NCI-H146 treated with DMSO at 0.1 percent for 48 hours (cell line): Measurements from ENCODE around the gene NOVA2.
A peak's percentile ranks its signal among the peaks of the same experiment; 100 is the strongest.

ENCODE experiments used
- DNase-seq: peaks from one replicate; lab custom pipeline; 2025; ENCODE audit not compliant: unreplicated experiment; lab: John Stamatoyannopoulos, UW

Gene NOVA2

DNA sequence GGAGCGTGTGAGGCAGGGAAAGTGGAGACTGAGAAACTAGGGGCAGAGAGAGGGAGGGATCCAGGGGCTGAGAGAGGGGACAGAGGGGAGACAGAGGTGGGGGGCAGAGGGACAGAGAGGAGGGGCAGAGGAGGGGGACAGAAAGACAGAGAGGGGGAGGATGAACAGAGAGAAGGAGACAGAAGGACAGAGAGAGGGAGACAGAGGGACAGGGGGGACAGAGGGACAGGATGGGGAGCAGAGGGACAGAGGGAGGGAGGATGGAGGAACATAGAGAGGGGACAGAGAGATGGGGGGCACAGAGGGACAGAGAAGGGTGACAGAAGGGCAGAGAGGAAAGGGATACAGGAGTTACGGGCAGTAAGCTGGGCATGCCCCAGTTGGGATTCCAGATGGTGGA lies 44.4 kb downstream of the NOVA2 start:
- DNase-seq: no peak

DNA sequence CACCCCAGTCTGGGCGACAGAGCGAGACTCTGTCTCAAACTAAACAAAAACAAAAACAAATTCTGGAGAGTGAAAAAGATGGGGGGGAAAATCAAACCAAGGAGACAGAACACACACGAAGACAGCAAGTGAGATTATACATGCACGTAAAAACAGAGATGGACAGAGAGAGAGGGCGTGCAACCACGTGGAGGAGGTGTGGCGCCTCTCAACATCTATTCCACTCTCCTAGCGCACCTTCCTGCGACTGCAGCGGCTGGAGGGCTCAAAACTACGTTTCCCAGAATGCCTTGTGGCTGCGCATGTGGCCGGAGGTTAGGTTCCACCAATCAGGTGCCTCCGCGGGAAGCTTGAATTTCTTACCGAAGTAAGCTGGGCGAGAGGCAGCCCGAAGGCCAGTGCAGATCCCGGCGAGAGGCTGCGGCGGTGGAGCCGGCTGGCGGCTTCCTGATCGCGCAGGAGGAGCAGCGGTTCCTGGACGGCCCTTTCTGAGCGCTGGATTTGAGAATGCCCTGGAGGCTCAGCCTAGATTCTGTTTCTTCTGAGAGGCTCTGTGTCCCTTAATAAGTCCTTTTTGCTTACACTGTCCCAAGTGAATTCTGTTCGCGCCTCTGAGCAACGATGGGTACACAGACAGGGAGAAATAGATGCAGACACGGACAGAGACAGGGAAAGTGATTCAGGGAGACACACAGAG lies 46.0 kb downstream of the NOVA2 start:
- peak; percentile 93 for DNase-seq

DNA sequence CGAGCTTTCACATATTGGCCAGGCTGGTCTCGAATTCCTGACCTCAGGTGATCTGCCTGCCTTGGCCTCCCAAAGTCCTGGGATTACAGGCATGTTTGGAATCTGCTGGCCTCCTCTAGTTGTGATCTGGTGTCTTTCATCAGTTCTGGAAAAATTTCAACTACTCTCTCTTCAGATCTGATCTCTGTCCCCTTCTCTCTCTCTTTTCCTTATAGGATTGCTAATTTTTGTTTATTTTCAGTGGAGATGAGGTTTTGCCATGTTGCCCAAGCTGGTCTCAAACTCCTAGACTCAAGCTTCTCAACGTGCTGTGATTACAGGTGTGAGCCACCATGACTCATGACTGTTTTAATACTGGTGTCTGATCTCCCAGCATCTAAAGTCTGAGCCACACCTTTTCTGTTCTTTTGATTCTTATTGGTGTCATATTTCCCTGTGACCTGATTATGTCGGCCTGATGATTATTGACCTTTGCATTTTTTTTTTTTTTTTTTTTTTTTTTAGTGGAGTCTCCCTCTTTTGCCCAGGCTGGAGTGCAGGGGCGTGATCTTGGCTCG lies 48.7 kb downstream of the NOVA2 start:
- peak; percentile 24 for DNase-seq

DNA sequence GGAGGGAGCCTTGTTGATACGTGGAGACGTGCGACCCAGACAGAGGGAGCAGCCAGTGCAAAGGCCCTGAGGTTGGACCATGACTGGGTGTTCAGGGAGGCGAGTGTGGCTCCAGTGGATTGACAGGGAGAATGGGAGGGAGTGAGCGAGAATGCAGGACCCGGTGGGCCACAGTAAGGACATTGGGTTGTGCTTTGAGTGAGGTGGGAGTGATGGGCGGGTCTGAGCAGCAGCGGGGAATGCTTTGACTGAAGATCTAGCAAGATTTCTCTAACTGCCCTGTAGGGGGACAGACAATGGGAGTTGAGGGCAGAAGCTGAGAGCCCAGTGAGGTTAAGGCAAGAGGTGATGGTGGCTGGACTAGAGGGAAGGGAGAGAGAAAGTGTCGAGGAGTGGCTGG lies 51.4 kb downstream of the NOVA2 start:
- no peak for DNase-seq

DNA sequence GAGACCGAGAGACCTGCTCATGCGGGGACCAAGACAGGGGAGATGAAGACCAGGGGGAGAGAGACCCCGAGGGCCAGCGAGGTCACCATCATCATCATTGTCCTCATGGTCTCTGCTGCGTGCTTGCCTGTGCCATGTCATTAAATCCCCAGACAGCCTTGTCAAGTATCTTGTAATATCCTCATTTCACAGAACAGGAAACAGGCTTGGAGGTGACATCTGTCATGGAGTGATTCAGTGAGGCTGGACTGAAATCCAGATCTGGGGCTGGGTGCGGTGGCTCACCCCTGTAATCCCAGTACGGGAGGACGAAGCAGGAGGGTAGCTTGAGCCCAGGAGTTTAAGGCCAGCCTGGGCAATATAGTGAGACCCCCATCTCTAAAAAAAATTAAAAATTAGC lies 53.2 kb downstream of the NOVA2 start:
- no peak for DNase-seq

DNA sequence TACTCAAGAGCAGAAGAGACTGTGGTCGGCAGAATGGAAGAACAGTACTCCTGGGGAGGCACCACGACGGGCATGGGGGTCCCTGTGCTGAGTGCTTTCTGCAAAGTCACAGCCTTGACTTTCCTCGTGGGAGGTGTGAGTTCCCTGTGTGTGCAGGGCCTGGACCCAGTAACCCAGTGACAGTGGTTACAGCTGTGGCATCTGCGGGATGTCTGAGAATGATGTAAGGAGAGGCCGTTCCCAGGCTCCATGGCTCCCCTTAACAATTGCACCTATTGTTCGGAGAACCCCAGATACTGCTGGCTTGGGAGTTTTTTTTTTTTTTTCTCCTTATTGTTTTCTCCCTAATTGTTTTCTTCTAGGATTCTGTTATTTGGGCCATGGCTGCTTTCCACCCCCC lies 54.0 kb downstream of the NOVA2 start:
- DNase-seq: no peak

DNA sequence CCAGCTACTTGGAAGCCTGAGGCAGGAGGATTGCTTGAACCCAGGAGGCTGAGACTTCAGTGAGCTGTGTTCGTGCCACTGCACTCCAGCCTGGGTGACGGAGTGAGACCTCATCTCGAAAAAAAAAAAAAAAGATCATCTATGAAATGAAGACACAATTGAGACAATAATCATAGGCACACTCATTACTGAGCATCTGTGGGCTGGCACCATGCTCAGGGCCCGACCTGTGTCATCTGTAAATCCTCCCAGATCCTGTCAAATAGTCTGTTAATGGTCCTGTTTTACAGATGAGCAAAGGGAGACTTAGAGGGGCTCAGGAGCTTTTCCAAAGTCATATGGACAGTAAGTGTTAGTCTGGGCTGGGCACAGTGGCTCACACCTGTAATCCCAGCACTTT lies 54.9 kb downstream of the NOVA2 start:
- no peak for DNase-seq

DNA sequence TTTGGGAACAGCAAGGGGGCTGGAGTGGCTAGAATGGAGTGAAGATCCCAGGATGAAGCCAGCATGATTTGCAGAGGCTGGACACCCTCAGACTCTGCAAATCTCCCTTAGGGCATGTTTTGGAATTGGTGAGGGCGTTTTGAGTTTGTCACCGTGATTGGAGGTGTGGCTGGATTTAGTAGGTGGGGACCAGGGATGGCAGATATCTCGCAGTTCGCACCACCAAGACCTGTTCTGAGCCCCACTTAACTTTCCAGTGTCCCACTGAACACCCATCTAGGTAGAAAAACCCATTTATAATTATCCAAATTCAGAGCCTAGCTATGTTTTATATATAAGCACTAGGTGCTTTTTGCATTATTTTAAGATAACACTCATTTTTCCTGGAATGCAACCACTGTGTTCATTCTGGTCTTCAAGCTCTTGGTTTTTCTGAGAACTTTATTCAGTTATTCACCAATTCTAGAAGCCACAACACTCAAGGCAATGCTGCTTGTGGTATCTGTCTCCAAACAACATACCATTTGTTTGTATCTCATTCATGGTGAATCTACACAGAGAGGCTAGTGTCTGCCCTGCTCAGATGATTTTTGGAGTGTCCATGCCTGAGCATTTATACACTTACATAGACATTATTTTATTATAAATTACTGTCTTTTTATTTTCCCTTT lies 56.1 kb downstream of the NOVA2 start:
- DNase-seq: no peak

DNA sequence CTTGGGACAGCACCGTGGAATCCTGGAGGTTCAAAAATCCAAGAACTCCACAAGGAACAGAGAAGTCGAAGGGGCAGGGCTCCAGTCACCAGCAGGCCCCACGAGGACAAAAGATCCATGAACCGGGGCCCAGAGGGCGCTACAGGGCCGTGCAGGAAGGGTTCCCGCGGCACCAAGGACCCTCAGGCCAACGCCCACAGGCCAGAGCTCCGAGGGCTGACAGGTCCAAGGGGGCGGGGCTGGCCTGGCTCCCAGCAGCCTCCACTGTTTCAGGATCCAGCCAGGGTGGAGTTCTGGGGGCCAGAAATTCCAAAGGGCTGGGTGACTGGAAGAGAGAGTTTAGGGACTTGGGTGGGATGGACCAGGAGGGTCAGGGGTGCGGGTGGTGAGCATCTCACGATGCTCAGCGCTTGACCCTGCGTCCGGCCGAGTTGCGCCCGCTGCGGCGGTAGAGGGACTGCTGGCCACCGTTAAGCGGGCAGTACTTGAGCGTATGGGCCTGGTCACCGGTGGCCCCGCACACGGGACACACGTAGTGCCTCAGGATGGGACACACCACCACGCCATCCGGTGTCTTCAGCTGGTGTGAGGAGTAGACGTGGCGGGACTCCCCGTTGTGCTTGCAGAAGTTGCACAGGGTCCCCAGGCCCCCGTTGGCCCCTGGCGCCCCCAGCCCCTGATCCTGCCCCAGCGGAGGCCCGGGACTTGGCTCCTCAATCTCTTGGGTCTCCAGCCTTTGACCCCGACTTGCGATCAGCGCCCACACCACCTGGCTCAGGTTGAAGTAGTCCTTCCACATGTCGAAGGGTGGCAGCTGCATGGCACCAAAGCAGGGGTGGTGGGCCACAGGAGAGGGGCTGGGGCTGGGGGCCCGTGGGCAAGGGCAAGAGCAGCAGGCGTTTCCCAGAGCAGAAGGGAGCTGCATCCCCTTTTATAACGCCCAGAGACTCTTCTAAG lies 59.5 kb downstream of the NOVA2 start, which contains the start of gene NANOS2:
TSS of gene NANOS2 (minus strand) at position 905 of the 957 bp plus-strand sequence. CDS start at position 820, 85 bp downstream.
- DNase-seq: no peak

DNA sequence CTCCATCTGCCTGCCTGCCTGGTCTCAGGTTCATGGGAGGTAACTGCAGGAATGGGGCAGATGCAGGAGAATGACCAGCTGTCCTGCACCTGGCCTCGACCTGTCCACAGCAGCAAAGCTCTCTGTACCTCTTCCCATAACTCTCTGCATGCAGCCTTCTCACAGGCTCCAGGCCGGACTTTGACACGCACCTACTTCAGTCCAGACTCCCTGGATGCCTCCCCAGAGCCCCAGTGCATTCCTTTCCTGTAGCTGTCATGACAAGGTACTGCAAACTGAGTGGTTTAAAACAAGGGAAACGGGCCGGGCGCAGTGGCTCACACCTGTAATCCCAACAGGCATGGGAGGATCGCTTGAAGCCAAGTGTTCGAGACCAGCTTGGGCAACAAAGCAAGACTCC lies 62.4 kb downstream of the NOVA2 start:
- no peak for DNase-seq

DNA sequence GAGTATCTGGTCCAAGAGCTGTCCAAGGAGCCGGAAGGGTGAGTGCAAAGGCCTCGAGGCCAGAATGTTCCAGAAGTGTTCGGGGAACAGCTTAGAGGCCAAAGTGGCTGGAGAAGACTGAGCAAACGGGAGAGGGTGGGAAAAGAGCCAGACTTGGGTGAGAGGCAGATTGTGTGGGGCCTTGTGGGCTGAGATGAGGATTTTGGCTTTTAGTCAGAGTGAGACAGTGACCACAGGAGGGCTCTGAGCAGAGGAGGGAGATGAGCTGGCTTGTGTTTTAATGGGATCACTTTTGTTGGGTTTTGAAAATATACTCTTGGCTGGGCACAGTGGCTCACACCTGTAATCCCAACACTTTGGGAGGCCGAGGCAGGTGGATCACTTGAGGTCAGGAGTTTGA lies 64.7 kb downstream of the NOVA2 start:
- DNase-seq: no peak

DNA sequence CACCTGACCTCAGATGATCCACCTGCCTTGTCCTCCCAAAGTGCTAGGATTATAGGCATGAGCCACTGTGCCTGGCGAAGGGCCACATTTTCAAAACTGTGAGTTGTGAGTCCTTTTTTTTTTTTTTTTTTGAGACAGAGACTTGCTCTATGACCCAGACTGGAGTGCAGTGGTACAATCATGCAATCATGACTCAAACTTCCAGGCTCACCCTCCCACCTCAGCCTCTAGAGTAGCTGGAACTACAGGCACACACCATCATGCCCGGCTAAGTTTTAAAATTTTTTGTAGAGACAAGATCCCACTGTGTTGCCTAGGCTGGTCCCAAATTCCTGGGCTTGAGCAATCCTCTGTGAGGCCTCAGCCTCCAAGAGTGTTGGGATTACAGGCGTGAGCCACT lies 67.4 kb downstream of the NOVA2 start:
- DNase-seq: no peak

DNA sequence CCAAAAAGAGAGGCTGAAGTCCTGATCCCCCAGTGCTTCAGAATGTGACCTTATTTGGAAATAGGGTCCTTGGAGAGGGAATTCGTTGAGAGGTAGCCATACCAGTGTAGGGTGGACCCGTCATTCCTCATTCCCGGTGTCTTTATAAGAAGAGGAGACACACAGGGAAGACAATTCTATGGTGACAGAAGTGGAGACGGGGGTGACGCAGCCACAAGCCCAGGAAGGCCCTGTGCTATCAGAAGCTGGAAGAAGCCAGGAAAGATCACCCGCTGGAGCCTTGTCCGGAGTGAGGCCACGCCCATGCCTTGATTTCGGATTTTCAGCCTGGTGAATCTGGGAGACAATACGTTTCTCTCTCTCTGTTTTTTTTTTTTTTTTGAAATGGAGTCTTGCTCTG lies 68.7 kb downstream of the NOVA2 start:
- no peak for DNase-seq

DNA sequence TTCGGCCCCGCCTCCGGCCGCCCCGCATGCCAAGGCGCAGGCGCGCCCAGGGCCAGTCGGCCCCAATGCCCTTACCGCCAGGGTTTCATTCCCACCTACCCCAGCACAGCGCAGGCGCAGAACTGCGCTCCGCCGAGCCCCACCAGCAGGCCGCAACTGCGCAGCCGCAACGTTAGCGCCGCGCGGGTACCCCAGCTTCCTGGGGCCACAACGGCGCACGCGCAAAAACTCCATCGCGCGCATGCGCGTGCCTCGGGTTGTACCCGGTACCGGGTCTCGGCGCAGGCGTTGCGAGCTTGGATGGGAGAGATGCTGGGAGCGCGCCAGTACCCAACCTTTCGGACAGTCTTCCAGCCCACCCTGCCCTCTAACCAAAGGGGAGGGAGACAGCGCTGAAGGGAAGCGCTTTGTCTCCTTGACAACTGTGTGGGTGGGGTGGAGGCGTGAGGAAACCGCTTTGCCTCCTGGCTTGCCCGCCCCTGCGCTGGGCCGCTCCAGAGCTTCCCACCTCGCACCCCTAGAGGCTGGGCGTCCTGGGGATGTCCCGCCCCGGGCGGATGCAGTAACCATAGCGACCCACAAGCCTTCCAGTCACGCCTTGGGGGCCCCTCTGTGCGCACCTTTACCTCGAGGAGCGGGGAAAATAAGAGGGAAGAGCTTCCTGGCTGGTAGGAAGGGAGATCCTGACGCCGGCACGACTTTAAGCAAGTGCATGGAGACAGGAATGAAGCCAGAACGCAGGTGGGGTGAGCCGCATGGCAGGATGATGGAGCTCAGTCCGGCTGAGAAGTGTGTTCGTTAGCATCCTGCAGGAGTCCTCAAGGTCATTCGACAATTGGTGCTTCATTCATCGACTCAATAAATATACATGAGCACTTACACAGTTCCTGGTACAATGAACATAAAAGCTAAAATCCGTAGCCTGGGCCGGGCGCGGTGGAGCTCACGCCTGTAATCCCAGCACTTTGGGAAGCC lies 70.7 kb downstream of the NOVA2 start:
- peak; percentile 98 for DNase-seq

DNA sequence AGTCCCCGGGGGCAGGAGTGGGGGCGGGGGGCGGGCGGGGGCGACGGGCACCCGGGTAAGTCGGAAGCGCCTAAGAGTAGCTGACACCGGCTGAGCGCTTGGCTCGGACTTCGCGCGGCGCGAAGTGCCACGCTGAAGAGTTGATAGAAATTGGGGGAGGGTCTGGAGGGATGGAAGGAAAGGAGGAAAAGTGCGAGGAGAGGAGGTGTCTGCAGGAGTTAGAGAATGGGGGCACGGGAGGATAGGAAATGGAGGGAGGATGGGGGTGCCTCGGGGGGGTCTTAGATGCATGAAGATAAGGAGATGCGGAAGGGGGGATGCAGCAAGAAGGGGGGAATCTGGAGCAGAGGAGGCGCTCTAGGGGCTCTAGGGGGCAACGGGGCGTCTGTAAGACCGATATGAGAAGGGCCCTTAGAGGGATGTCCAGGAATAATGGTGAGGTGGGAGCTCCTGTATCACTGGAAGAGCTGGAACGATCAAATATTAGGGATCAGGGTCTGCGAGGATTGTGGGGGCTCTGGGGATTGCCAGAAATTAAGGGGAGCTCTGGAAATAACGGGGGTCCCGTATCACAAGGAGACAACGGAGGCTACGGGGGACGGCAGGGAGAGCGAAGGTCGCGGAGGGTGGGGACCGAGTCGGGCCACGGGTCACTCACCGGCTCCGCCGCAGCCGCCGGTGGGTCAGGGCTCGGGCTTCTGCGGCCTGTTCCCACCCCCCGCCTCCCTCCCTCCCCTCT lies 71.6 kb downstream of the NOVA2 start, which contains the start of gene MYPOP:
TSS of gene MYPOP (minus strand) at position 702 of the 739 bp plus-strand sequence. CDS start 840 bp downstream, outside the sequence.
- DNase-seq: peak; percentile 33

DNA sequence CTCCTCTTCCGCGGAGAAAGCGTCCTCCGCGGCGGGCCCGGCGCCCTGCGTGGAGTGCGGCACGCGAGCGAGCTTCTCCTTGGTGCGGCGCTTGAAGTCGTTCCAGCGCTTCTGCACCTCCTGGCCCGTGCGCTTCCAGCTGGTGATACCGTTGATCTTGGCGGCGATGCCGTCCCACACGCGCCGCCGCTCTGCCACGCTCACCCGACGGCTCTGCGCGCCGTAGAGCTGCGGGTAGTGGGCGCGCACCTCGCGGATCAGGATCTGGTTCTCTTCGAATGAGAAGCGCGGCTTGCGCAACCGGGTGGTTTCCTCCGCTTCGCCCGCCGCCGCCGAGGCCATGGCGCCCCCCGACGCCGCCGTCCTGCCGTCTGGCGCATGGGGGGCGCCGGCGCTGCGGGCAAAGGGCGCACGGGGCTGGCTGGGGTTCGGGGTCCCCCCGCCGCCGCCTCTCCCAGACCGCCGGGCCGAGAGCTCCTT lies 72.2 kb downstream of the NOVA2 start:
- no peak for DNase-seq

DNA sequence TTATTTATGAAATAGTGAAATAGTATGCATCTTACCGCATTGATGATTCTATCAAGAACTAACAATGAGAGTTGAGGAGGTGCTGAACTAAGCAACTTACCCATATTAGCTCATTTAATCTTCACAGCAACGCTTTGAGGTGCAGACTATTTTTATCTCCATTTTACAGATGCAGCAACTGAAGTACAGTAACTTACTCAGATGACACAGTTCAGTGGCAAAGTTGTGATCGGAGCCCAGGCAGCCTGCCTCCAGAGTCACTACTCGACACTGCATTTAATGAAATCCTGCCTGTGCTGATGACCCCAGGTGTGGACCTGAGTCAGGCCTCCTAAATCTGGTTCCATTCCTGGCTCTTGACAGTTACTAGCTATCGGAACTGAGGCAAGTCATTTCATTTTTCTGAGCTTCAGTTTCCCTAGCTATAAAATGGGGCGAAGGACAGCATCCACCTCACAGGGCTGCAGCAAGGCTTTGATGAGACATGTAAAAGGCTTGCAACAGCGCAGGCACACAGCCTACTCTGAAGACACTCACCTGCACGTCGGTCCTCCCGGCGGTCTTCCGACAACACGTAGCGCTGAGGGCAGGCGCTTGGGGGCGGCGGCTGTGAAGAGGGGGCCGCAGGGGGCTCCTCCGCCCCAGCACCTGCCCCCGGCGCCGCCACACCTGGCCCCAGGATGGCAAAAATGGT lies 72.8 kb downstream of the NOVA2 start:
- no peak for DNase-seq

DNA sequence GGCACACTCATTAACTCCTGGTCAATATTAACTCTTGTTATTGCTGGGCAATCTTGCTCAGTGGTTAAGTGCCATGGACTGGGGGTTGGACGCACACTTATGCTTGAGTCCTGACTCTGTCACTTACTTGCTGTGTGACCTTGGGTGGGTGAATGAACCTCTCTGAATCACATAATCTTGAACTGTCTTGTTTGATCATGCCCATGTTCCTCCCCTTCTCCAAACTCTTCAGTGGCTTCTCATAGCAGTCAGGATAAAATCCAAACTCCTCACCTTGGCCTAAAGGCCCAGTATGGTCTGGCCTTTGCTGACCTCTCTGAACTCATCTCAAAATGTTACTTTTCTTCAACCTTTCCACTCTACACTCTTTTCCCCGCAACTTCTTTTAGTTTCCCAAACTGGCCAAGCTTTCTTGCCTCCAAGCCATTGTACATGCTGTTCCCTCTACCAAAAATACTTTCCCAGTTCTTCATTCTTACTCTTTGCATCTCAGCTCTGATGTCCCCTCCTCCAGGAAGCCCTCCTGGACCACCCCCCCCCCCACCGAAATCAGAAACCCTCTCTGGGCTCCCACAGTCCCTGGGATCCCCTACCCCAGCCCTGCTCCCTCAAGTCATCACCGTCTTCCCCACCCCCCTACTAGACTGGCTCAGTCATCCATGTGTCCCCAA lies 73.6 kb downstream of the NOVA2 start:
- no peak for DNase-seq
